Fibroblast of skin of abdomen (primary cell): ENCODE data around the gene RAB41. TPM values are rescaled to one million over a fixed set of nuclear protein-coding genes. Genes with fewer than 3 reads are reported as not detected.
A peak's percentile ranks its signal among the peaks of the same experiment; 100 is the strongest.
"Not testable (repeated sequence)": the region's sequence is repeated elsewhere in the genome, so short reads cannot be mapped to it uniquely, and the experiment has no call there.

Experiments used
- DNase-seq: peaks from one replicate; pipeline ENCODE4 v3.0.0-alpha.2; 2013
- polyA plus RNA-seq, 2 experiments: library from polyadenylated mRNA; unstranded; fragments of 120-200 nt; gene quantifications; one replicate each; pipeline ENCODE4 v1.2.1, GENCODE V29; 2013; ENCODE audit not compliant: insufficient read length in 2 of 2

RAB41 gene
- polyA plus RNA-seq (2013, experiment 1 of 2; ENCODE audit: insufficient read length): 0.19 TPM
- polyA plus RNA-seq (2013, experiment 2 of 2; ENCODE audit: insufficient read length): 0.25 TPM

DNA sequence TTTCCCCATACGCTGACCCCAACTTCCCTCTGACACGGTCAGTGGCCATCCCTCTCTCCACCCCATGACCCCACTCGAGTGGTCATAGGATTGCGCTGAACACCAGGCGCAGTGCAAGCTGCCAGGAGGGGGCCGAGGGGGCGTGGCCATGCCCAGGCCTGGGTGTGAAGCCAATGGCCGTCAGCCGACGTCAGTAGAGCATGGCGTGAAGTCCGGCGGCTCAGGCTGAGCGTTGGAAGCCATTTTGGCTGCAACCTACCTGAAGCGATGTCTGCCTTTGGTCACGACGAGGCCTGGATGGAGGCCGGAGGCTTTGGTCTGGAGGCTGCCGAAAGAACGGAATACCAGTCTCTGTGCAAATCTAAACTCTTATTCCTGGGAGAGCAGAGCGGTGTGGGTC lies at the start of gene RAB41:
RAB41 (plus strand) TSS at position 222 of the 400 bp plus-strand sequence; CDS start at position 268, 46 bp downstream.
- no peak for DNase-seq

DNA sequence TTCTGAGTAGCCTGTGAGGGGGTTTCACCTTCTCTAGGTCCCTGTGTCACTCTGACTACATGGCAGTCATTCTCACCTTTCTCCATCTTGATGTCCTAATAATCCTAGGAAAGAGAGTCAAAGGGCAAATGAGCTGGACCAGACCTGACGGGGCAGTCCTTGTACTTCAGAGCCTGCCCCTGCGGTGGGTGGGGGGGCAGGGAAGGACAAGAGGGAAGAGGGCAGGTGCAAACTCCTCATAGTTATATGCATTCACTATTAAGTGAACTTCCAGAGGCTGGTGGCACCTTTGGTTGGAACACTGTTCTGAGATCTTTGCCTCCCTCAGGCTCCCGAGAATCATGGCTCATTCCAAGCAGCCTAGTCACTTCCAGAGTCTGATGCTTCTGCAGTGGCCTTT lies 47.6 kb upstream of the RAB41 start, which contains the start of gene AWAT1:
AWAT1 (plus strand) TSS at position 301 of the 400 bp plus-strand sequence; CDS start at position 342, 41 bp downstream.
- DNase-seq: no peak

DNA sequence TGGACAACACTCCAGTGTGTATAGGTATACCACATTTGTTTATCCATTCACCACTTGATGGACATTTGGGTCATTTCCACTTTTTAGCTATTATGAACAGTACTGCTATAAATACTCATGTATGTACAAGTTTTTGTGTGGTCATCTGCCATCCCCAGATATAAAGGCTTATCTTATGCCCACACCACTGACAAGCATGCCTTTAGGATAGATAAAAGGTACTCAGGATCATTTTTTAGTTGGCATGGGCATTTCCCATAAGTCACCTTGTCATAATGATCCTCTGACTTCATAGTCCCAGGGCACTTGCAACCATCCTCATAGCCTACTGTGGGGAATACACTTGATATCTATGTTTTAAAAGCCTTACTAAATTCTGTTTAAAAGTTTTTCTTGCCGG lies 41.2 kb upstream of the RAB41 start:
- DNase-seq: no peak

DNA sequence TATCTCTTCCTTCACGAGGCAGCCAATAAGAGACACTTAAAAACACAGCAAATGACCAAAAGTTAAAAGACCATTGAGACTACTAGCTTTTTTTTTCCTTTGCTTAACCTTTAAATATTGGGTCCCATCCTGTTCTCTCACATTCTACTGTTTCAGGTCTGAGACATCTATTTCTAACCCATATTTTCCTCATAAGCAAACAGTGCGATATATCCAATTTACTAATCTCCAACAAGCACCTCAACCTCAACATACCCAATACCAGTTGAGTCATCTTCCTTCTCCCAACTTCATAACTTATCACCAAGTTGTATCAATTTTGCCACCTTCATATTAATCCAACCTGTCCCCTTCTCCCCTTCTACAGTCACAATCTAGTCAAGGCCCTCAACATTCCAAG lies 40.5 kb upstream of the RAB41 start:
- no peak for DNase-seq

DNA sequence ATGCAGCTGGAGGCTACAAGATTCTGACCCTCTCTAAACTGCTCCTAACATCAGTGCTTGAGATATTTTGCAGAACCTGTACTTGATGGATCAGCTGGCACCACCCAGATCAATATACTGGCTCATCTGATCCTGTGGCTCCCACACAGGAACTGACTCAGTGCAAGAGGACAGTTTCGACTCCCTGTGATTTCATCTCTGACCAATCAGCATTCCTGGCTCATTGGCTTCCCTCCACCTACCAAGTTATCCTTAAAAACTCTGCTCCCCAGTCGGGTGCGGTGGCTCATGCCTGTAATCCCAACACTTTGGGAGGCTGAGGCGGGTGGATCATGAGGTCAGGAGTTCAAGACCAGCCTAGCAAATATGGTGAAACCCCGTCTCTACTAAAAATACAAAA lies 38.4 kb upstream of the RAB41 start:
- not testable (repeated sequence) for DNase-seq

DNA sequence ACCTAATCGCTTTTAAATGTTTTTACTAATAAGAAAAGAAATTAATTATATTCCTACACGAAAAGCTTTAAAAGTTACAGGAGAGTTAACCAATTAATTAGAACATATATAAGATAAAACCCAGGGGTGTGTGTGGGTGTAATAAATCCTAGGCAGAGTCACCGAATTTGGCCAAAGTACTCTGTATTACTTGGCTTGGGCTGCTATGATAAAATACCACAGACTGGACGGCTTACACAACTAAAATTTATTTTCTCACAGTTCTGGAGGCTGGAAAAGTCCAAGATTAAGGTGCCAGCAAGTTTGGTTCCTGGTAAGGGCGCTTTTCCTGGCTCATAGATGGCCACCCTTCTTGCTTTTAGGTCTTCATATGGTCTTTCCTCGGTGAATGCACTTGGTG lies 37.1 kb upstream of the RAB41 start:
- no peak for DNase-seq

DNA sequence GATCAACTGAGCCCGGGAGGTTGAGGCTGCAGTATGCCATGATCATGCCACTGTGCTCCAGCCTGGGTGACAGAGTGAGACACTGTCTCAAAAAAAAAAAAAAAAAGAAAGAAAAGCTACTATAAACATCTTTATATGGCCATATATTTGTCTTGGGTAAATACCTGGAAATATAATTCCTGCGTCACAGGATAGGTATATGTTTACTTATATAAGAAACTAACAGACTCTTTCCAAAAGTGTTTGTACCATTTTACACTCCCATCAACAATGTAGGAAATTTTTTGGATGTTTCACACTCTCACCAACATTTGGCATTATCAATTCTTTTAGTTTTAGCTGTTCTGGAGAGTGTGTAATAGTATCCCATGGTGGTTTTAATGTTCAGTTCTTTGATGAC lies 34.7 kb upstream of the RAB41 start:
- DNase-seq: no peak

DNA sequence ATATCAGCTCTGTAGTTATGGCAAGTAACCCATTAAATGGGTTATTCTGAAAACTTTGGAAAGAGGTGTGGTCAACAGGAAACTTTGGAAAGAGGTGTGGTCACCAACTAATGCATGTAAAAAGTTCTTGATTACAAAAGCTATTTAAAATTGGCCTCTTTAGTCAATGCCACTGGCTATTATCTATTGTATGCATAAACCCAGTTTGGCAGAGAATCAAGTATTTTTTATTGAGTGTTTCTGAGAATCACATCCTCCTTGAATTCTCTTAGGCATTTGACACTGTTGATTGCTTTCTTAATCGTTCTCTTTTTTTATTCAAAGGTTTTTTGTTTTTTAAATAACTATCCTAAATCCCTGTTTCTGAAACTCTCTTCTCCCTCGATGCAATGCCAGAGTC lies 29.5 kb upstream of the RAB41 start:
- no peak for DNase-seq

DNA sequence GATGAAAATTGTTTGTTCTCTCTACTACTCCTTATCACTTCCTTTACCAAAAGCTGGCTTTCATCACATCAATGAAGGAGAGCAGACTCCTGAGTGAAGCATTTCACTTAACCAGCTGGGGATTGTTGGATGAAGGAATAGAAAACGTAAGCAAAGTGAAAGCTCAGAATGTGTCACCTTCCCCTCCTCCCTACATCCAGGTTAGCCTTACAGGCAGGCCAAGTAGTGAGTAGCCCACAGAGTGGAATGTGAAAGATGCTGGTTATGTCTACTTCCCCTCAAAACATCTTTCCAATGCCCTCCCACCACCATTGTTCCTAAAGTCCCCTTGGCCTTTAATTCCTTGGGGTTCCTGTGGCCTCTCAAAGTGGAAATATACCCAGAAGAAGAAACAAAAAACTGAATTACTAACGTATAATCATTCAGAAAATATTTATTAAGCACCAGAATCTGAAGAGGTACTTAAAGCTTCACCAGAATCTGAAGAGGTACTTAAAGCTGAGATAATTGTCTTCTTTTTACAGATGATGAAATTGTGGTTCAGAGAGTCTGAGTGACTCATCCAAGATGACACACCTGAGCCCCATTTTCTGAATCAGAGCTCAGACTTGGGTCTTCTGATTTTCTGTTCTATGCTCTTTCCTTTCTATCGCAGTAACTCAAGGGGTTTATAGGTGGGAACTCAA lies 28.5 kb upstream of the RAB41 start:
- no peak for DNase-seq

DNA sequence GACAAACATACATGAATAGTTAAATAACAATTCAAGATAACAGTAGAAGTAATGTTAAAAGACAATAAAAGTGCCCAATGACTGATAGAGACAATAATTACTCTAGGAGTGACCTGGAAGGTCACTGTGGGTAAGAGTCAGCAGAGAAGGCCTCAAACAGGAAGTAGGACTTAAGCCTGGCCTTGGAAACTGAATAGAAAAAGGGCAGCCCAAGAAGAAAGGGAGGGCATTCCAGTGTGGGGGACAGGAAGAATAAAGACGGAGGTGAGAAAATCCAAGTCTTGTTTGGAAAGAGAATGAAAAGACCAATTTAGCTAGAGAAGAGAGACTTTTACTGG lies 27.9 kb upstream of the RAB41 start:
- DNase-seq: no peak

DNA sequence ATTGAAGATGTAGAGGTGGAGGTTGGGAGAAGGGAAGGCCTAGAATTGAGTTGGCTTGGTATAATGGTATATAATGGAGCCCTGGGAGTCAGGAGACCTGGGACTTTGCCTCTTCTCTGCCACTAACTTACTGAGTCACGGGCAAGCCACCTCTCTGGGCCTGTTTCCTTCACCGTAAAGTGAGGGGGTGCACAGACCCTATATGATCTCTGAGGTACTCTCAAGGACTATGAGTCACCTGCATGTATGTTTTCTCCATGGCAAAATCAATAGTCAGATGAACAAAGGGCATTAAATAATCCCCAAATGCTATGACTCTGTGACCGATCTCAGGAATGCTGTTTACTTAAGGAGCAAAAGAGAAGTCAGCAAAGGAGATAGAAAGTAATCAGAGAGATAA lies 27.1 kb upstream of the RAB41 start:
- no peak for DNase-seq

DNA sequence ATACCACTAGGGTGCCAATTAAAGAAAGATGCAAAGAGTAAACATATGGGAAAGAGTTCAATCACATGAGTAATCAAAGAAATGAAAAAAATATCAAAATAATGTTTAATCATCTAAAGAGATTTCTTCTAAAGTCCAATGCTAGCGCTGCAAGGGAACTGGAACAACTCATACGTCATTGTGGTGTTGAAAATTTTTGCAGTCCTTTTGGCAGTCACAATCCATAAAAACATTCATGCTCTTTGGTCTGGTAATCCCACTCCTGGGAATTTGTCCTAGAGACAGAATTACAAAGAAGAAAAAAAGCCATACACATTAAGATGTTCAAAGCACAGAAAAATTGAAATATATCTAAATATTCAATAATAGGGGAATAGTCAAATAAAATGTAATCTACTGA lies 26.5 kb upstream of the RAB41 start:
- no peak for DNase-seq

DNA sequence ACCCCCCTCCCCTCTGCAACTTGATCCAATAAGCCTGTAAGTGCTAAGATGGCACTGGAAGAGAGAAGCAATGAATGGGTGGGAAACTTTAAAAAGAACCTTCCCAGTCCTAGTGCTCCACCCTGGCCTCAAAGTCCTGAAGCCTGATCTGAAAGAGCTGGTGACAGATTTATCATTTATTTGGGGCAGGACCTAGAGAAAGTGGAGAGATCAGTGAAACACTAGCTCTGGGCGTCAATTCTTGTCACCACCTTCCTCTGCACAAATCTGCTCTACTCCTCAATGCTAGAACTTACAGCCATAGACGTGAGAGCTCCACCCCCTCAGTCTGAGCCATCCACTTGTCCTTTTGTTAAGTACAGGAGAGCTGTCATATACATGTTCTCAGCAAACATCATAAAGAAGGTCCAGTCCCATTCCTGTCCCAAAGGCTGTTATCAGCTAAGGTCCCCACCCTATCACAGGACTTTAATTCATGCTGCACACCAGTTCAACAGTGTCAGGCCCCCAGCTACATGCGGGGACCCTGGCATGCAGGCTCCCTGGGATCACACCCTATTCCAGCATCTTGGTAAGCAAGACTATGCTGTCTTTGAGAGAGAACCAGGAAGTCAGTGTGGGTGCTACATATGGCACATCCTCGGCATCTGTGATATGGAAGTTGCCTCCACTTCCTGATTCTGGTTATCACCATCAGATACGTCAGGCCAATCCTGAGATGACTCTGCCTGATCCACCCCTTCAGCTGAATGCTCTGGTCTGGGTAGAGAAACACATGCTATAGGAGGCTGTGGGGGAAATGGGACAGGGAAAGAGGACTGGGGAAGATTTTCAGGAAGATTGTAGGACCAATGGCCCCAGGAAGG lies 24.3 kb upstream of the RAB41 start:
- no peak for DNase-seq

DNA sequence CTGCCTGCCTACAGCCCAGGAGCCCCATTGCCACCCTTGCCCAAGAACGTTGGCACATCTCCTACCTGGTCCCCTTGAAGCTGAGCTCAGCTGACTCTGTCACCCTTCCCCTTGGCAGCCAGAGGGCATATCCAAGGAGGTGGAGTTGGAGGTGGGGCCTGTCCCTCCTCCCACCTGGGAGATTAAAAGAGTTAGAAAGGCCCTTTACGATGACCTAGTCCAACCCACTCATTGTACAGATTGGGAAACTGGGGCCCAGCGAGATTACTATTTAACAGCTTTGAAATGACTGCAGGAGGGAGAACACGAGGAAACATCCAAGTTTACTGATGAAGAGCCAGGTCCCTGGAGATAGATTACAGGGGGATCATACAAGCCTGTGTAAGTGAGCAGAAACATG lies 21.9 kb upstream of the RAB41 start, which contains the start of gene P2RY4:
P2RY4 (minus strand) TSS at position 101 of the 400 bp plus-strand sequence. CDS start 580 bp downstream, outside the sequence.
- no peak for DNase-seq

DNA sequence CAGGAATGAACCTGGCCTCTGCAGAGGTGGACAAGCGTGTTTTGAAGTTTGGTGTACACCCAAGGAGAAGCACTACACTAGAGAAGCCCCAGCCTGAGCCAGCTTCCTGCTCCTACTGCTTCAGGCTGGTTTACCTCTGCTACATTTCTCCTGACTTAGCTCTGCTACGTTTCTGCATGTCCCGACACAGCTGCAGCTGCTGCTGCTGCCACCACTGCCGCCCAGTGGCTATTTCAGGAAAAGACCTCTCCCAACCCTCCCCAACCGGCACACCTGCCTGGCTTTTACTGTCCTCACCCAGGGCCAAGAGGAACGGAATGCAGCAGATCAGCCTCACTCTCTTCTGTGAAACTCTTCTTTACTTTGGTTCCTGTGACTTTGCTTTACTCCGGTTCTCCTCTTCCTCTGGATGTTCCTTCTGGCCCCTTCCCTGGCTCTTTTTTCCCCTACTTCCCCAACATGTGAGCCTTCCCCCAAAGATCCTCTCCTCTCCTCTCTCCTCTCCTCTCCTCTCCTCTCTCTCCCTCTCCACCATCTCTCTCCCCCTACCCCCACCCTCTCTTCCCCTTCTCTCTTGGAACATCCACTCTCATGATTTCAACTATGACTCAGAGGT lies 18.9 kb upstream of the RAB41 start:
- DNase-seq: peak; percentile 15

DNA sequence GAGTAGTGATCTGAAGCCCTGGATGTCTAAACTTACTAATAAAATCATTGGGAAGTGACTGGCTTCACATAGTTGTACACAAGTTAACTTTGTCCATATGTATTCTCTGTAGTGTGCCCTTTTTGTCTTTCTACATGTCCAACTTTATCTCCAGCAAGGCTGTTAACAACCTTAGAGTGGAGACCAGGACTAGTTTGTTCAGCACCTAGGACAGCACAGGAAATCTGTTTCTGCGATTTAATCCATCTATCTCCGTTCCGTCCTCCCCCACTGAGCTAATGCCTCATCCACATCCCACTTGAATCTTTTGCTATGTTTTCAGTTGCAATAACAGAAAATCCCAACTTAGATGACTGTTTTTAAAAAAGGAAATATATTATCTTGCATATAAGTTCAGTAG lies 17.2 kb upstream of the RAB41 start:
- no peak for DNase-seq

DNA sequence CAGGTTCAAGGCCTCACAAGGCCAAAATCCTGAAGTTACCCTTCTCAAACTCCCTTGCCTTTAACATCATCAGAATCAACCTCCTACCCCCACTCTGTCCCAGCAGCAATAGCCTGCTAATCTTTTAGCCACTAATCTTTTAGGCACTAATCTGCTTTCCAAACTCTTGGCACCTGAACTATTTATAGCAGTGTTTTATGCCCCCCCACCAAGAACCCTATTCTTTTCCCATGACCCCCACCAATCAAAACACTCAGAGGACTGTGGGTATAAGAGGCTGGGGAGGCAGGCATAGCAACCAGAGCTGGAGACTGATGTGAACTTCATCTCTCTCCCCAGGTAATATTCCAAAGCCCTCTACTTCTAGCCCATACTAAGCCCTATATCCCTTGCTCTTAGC lies 13.9 kb upstream of the RAB41 start, which contains the start of gene ARR3:
ARR3 (plus strand) TSS at position 301 of the 400 bp plus-strand sequence. CDS start 1,052 bp downstream, outside the sequence.
- DNase-seq: no peak

DNA sequence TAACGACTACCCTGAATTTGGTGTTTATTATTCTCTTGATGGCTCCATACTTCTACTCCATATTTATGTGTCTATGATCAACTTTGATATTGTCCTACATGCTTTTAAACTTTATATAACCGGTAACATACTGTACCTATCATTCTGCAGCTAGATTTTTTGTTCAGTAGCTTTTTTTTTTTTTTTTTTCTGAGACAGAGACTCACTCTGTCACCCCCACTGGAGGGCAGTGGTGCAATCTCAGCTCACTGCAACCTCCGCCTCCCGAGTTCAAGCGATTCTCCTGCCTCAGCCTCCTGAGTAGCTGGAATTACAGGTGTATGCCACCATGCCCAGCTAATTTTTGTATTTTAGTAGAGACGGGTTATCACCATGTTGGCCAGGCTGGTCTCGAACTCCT lies 7.9 kb upstream of the RAB41 start:
- not testable (repeated sequence) for DNase-seq

DNA sequence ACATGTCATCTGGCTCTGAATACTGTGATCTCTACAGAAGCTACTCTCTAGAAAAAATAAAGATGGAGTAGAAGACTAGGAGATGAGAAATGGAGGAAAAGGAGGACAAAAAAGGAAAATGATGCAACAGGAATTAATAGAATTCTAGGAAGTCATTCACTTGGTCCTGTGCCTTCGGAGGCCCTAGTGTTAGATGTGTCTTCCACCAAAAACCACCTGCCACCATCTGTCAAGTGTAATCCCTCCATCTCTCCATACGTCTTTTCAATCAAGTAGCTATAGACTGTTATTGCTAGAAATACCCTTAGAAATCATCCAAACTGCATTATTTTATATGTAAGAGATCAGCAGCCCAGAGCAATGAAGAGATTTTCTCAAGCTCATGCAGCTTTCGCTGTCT lies 2.9 kb upstream of the RAB41 start:
- DNase-seq: no peak

DNA sequence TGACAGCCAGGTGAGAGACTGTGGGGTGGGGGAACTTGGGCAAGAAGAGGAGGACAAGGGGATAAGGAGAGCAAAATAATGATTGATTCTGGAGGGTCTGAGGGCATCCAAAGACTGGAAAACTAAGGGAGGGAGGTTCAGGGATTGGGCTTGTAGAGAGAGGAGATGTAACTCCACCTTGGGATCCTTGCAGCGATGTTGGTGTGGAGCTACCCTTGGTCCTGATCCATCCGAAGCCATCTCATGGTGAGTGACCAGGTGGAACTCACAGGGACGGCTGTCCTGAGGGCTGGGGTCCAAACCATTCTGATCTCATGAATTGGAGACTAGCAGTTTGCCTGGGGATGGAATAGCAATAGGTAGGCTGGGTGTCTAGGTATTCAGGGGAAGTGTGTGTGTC lies 1.4 kb upstream of the RAB41 start:
- DNase-seq: no peak

DNA sequence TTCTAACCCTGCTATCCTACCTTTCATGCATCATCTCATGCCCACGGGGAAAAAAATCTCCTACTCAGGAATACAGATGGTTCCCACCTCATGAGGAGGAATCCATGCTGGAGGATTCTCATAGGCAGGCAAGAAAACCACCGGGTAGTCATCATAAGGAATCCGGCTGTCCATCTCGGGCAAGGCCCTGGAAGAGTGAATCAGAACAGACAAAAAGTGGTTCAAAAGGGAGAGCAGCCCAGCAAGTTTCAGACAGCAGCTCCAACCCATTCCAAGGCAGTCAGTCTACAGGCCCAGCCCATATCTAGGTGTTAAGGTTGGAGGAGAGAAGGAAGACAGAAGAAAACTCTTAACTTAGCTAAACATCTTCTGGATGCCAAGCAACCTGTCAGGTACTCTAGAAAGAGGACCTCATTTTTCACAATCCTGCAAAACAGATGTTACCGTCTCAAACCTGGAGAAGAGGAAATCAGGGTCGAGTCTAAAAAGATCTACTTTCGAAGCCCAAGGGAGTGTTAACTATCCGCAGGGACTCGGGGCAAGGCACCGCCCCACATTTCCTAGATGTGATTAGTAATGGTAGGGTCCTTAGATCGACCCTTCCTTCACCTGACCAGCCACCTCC lies 7.3 kb downstream of the RAB41 start:
- no peak for DNase-seq
